HEK293T (cell line): ENCODE data around the gene OR51E2.

Experiments used
- CTCF ChIA-PET: fragments of 350-600 bp; formaldehyde crosslinking; extraction: SDS; loops from one replicate; lab custom pipeline; 2021; ENCODE audit warnings: antibody characterized with exemption, inconsistent platforms; lab: Yijun Ruan, JAX
- POLR2A ChIA-PET: fragments of 350-600 bp; formaldehyde crosslinking; extraction: SDS; loops from one replicate; lab custom pipeline; 2020; ENCODE audit warnings: antibody characterized with exemption, inconsistent platforms; lab: Yijun Ruan, JAX
- DNase-seq: peaks from one replicate; pipeline ENCODE4 v3.0.0; 2012; ENCODE audit warnings: mixed read lengths; ENCODE audit errors: extremely low spot score
- ARNT ChIP-seq: fragments of 450-650 bp; IDR thresholded peaks from 2 replicates; pipeline ENCODE4 v1.6.1; 2017; ENCODE audit warnings: mild to moderate bottlenecking
- BHLHE40 ChIP-seq: fragments of 450-650 bp; IDR thresholded peaks from 2 replicates; pipeline ENCODE4 v1.6.1; 2016; ENCODE audit warnings: mild to moderate bottlenecking, moderate library complexity, borderline replicate concordance
- CTBP1 ChIP-seq: fragments of 450-650 bp; IDR thresholded peaks from 2 replicates; pipeline ENCODE4 v1.6.1; 2016; ENCODE audit warnings: borderline replicate concordance
- ELF4 ChIP-seq: fragments of 450-650 bp; IDR thresholded peaks from 2 replicates; pipeline ENCODE4 v1.6.1; 2017; ENCODE audit warnings: antibody characterized with exemption
- FOXA1 ChIP-seq: fragments of 450-650 bp; IDR thresholded peaks from 2 replicates; pipeline ENCODE4 v1.6.1; 2016; ENCODE audit warnings: mild to moderate bottlenecking
- FOXK2 ChIP-seq: fragments of 450-650 bp; IDR thresholded peaks from 2 replicates; pipeline ENCODE4 v1.6.1; 2016; ENCODE audit warnings: mild to moderate bottlenecking
- FOXM1 ChIP-seq: fragments of 450-650 bp; IDR thresholded peaks from 2 replicates; pipeline ENCODE4 v1.6.1; 2017; ENCODE audit warnings: mild to moderate bottlenecking, borderline replicate concordance
- HDGF ChIP-seq: fragments of 450-650 bp; IDR thresholded peaks from 2 replicates; pipeline ENCODE4 v1.6.1; 2017; ENCODE audit warnings: antibody characterized with exemption, borderline replicate concordance
- L3MBTL2 ChIP-seq: fragments of 450-650 bp; conservative IDR thresholded peaks from 2 replicates; pipeline ENCODE4 v1.6.1; 2016; ENCODE audit warnings: mild to moderate bottlenecking
- LEF1 ChIP-seq: fragments of 450-650 bp; IDR thresholded peaks from 2 replicates; pipeline ENCODE4 v1.6.1; 2017; ENCODE audit warnings: mild to moderate bottlenecking, borderline replicate concordance
- NFRKB ChIP-seq: fragments of 450-650 bp; IDR thresholded peaks from 2 replicates; pipeline ENCODE4 v1.6.1; 2016; ENCODE audit warnings: mild to moderate bottlenecking, moderate library complexity
- SP1 ChIP-seq: fragments of 450-650 bp; IDR thresholded peaks from 2 replicates; pipeline ENCODE4 v1.6.1; 2017
- SUZ12 ChIP-seq: fragments of 450-650 bp; IDR thresholded peaks from 2 replicates; pipeline ENCODE4 v1.6.1; 2016; ENCODE audit warnings: mild to moderate bottlenecking
- TARDBP ChIP-seq: fragments of 450-650 bp; IDR thresholded peaks from 2 replicates; pipeline ENCODE4 v1.6.1; 2016
- ZNF384 ChIP-seq: fragments of 450-650 bp; IDR thresholded peaks from 2 replicates; pipeline ENCODE4 v1.6.1; 2016
- TF ChIP-seq, protein P1 (sequence below): fragments of 450-650 bp; IDR thresholded peaks from 2 replicates; pipeline ENCODE4 v1.6.1; 2016

The OR51E2 gene

DNA sequence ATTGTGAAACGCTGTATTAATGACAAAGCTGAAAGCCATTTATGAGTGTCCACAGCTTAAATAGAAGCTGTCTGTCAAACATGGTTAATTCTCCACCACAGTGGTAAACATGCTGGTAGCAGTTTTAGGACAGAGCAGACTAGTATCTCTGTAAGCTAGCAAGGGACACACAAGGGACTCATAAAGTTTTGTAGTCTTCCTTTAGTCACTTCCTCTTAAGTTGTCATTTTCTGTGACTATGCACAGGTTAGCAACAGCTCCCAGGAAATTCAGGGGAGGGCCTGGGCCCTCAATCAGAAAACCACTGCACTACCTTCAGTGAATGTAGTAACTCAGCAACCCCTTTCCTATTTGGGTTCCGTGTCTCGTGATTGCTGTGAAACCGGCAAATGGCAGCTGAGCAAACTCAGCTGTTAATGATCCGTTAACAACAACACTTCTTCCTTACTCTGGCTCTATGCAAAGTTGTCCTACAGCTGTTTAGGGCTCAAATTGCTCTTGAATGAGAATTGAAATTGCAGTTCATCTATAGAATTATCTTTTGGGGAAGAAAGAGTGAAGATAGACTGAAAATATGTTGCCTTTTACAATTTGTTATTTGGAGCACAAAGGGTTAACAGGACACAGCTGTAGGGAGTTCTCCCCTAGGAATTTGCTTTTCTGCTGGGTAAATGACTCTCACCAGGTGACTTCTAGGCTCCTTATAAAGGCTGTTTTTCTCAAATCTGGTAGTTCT is 6.6 kb upstream of the OR51E2 start, which contains the start of gene MMP26:
Gene MMP26, plus strand, starts transcription at position 731 of the 736 bp plus-strand sequence.
- CTCF ChIA-PET: no interaction called here
- TF ChIP-seq LEF1: no peak
- no peak for TF ChIP-seq FOXK2
- TF ChIP-seq CTBP1: no peak
- TF ChIP-seq ARNT: no peak
- TF ChIP-seq SP1: no peak
- TF ChIP-seq, protein P1, sequence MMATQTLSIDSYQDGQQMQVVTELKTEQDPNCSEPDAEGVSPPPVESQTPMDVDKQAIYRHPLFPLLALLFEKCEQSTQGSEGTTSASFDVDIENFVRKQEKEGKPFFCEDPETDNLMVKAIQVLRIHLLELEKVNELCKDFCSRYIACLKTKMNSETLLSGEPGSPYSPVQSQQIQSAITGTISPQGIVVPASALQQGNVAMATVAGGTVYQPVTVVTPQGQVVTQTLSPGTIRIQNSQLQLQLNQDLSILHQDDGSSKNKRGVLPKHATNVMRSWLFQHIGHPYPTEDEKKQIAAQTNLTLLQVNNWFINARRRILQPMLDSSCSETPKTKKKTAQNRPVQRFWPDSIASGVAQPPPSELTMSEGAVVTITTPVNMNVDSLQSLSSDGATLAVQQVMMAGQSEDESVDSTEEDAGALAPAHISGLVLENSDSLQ: no peak
- TF ChIP-seq L3MBTL2: no peak
- TF ChIP-seq ZNF384: no peak
- no peak for TF ChIP-seq ELF4
- TF ChIP-seq TARDBP: no peak
- no peak for TF ChIP-seq FOXA1
- TF ChIP-seq HDGF: no peak
- no peak for TF ChIP-seq FOXM1
- TF ChIP-seq NFRKB: no peak
- no peak for TF ChIP-seq BHLHE40
- TF ChIP-seq SUZ12: no peak
- DNase-seq: no peak
- POLR2A ChIA-PET: no interaction called here

DNA sequence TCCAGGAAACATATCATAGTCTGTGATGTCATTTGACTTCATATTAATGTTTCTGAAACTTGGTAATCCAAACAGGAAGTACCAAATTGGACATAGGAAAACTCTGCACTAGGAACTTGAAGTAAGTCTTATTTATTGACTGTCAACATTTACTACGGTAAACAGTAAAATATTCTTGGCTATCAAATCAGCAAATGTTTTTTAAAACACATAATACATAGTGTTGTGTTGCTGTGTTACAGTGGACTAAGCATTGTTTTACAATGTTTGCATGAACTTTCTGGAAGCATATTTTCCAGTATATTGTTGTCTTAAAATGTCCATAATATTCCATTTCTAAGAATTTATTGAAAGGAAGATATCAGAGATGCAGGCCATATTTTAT is 2.8 kb upstream of the OR51E2 start:
- no peak for DNase-seq

DNA sequence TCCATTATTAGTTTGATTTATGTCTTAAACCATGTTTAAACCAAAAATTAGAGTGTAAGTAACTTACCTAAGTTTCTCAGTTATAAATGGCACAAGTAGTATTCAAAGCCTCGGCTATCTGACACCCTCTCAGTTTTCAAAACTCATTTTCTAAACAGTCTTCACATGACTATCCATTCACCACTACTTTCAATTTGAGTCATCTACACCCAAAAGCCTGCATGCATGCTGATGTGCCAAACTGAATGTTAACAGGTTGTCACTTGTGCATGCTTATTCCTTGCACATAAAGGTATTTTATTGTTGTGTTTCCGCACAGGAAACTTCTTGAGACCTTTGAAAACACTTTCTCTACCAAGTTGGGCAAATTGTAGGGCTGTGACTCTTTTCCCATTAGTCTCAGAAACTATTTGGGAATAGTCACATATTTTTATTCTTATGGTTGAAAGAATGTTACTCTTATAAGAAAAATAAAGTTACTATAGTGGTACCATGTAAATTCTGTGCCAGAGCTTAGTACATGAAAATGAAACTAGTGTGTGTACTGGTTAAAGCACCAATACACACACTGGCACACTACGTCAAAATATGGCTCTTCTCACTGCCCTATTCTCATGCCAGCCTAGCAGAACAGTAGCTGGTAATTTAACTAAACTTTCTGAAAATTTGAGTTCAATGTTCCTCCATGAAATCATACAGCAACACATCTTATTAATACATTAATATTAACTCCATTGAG is 2.2 kb upstream of the OR51E2 start:
- ChIA-PET CTCF (no interaction called here), POLR2A (no interaction called here)
- DNase-seq: no peak
- TF ChIP-seq HDGF: no peak
- no peak for TF ChIP-seq FOXM1
- TF ChIP-seq BHLHE40: no peak
- no peak for TF ChIP-seq L3MBTL2
- TF ChIP-seq FOXK2: no peak
- no peak for TF ChIP-seq TARDBP
- no peak for TF ChIP-seq SUZ12
- TF ChIP-seq, protein P1: no peak
- no peak for TF ChIP-seq ELF4
- no peak for TF ChIP-seq FOXA1
- TF ChIP-seq LEF1: no peak
- no peak for TF ChIP-seq ZNF384

More for the DNA sequence above, 2.8 kb upstream of the OR51E2 start:
- ChIA-PET POLR2A (no interaction called here), CTCF (no interaction called here)
- TF ChIP-seq ELF4 (no peak), ZNF384 (no peak), NFRKB (no peak), FOXA1 (no peak), SP1 (no peak), TARDBP (no peak), ARNT (no peak), HDGF (no peak), BHLHE40 (no peak), L3MBTL2 (no peak), FOXK2 (no peak), LEF1 (no peak), CTBP1 (no peak), SUZ12 (no peak)
- TF ChIP-seq, protein P1: no peak

DNA sequence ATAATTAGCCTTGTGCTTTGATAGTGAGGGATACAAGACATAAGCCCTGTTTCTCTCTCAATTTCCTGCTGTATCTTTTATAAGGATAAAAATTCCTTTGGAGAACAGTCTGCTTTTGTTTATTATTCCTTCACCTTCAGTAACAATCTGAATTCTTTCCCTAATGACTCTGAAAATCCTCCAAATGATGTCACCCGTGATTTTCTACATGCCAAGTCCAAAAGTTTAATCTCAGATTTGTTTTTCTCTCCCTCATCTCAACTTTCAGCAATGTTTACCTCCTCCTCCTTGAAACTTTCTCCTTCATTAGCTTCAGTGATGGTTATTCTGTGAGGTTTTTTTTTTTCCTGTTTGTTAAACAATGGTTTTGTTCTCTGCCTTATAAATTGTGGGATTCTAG is 2.2 kb downstream of the OR51E2 start:
- POLR2A ChIA-PET: no interaction called here
- DNase-seq: no peak
- no peak for TF ChIP-seq NFRKB
- no peak for TF ChIP-seq LEF1
- no peak for TF ChIP-seq ZNF384
- no peak for TF ChIP-seq FOXM1
- TF ChIP-seq BHLHE40: no peak
- no peak for TF ChIP-seq FOXA1
- TF ChIP-seq SUZ12: no peak
- TF ChIP-seq ARNT: no peak
- TF ChIP-seq, protein P1: no peak
- TF ChIP-seq L3MBTL2: no peak
- TF ChIP-seq CTBP1: no peak
- no peak for TF ChIP-seq FOXK2
- TF ChIP-seq SP1: no peak
- TF ChIP-seq HDGF: no peak
- TF ChIP-seq ELF4: no peak
- TF ChIP-seq TARDBP: no peak
- CTCF ChIA-PET: no interaction called here

GRCh38 chr11:4684631-4685285 is 12.9 kb downstream of the OR51E2 start:
- TF ChIP-seq FOXM1 (no peak), FOXK2 (no peak)
- no peak for DNase-seq
- CTCF ChIA-PET: no interaction called here
- POLR2A ChIA-PET: no interaction called here
